GM23338 (cell line): ENCODE measurements around the gene PRPF31. TPM values are rescaled to one million over a fixed set of nuclear protein-coding genes. Genes with fewer than 3 reads are reported as not detected.

ENCODE experiments used
- ATAC-seq: fragments of 200-7000 bp; cut with Tn5 transposase; 3 replicates; pipeline ENCODE4 v1.9.1; 2020
- DNase-seq: peaks from one replicate; pipeline ENCODE4 v3.0.0-alpha.2; 2015; ENCODE audit warnings: low spot score
- H2AFZ ChIP-seq: fragments of 200-600 bp; sonication (generic); 2 replicates; pipeline ENCODE4 v1.8.0; 2016; ENCODE audit warnings: antibody characterized with exemption, mild to moderate bottlenecking, moderate library complexity
- H3F3A ChIP-seq: fragments of 200-600 bp; sonication (generic); replicated peaks from 2 replicates; pipeline ENCODE4 v1.8.0; 2017; ENCODE audit warnings: antibody characterized with exemption, mixed run types, low read depth
- H3K27ac ChIP-seq: fragments of 200-600 bp; sonication (generic); 2 replicates; pipeline ENCODE4 v1.6.1; 2016; ENCODE audit warnings: low read depth
- H3K27me3 ChIP-seq: fragments of 200-600 bp; sonication (generic); 2 replicates; pipeline ENCODE4 v1.8.0; 2016; ENCODE audit warnings: mild to moderate bottlenecking, mixed run types, moderate library complexity; ENCODE audit not compliant: insufficient read depth
- H3K36me3 ChIP-seq: fragments of 200-600 bp; sonication (generic); 2 replicates; pipeline ENCODE4 v1.8.0; 2016; ENCODE audit warnings: mild to moderate bottlenecking; ENCODE audit not compliant: insufficient read depth
- H3K4me1 ChIP-seq: fragments of 200-600 bp; sonication (generic); 2 replicates; pipeline ENCODE4 v1.8.0; 2016; ENCODE audit warnings: mild to moderate bottlenecking, moderate library complexity; ENCODE audit not compliant: insufficient read depth
- H3K4me2 ChIP-seq: fragments of 200-600 bp; sonication (generic); 2 replicates; pipeline ENCODE4 v1.7.1; 2017; ENCODE audit warnings: mixed run types
- H3K4me3 ChIP-seq: fragments of 200-600 bp; sonication (generic); 2 replicates; pipeline ENCODE4 v1.6.1; 2016; ENCODE audit warnings: mixed run types
- H3K79me2 ChIP-seq: fragments of 200-600 bp; sonication (generic); replicated peaks from 2 replicates; pipeline ENCODE4 v1.8.0; 2017; ENCODE audit warnings: mild to moderate bottlenecking; ENCODE audit not compliant: insufficient read depth
- H3K9me2 ChIP-seq: fragments of 200-600 bp; sonication (generic); 2 replicates; pipeline ENCODE4 v1.8.0; 2017; ENCODE audit not compliant: insufficient read depth
- H4K20me1 ChIP-seq: fragments of 200-600 bp; sonication (generic); replicated peaks from 2 replicates; pipeline ENCODE4 v1.8.0; 2017; ENCODE audit warnings: mild to moderate bottlenecking; ENCODE audit not compliant: insufficient read depth
- H3K27ac Mint-ChIP-seq: 2 replicates; pipeline ENCODE4 v1.8.0; 2020; ENCODE audit warnings: inconsistent platforms, mild to moderate bottlenecking, moderate library complexity, mixed read lengths
- H3K27me3 Mint-ChIP-seq: 3 replicates; pipeline ENCODE4 v1.8.0; 2022; ENCODE audit warnings: low read depth, mild to moderate bottlenecking, moderate library complexity, mixed read lengths, inconsistent platforms; ENCODE audit not compliant: insufficient read depth, poor library complexity
- H3K36me3 Mint-ChIP-seq: 3 replicates; pipeline ENCODE4 v1.8.0; 2021; ENCODE audit warnings: low read depth, mild to moderate bottlenecking, inconsistent platforms, moderate library complexity, mixed read lengths
- H3K4me1 Mint-ChIP-seq: 3 replicates; pipeline ENCODE4 v1.8.0; 2020; ENCODE audit warnings: mild to moderate bottlenecking, inconsistent platforms, mixed read lengths
- H3K4me3 Mint-ChIP-seq: 3 replicates; pipeline ENCODE4 v1.8.0; 2021; ENCODE audit warnings: moderate library complexity, mild to moderate bottlenecking, inconsistent platforms, mixed read lengths
- H3K9me3 Mint-ChIP-seq: 3 replicates; pipeline ENCODE4 v1.8.0; 2020; ENCODE audit warnings: moderate library complexity, mild to moderate bottlenecking, inconsistent platforms, mixed read lengths
- CREB1 ChIP-seq: fragments of 250-450 bp; sonication (Bioruptor Pico); IDR thresholded peaks from 2 replicates; pipeline ENCODE4 v1.5.0; 2020; ENCODE audit warnings: low read depth, mild to moderate bottlenecking, moderate library complexity
- CTCF ChIP-seq, 2 experiments: fragments of 200-600 bp in 1 of 2; sonication (generic) in 1 of 2; conservative IDR thresholded peaks; 2 replicates each; pipeline versions ENCODE4 v1.5.1 to v1.6.1; 2016 to 2017; ENCODE audit warnings: antibody characterized with exemption in 2 of 2, low read depth in 2 of 2, mild to moderate bottlenecking in 2 of 2, moderate library complexity in 1 of 2
- ETS1 ChIP-seq: IDR thresholded peaks from 2 replicates; pipeline ENCODE4 v1.6.1; 2016; ENCODE audit warnings: antibody characterized with exemption
- EZH2 ChIP-seq: fragments of 200-600 bp; sonication (generic); IDR thresholded peaks from one replicate; pipeline ENCODE4 v1.8.0; 2017; ENCODE audit warnings: antibody characterized with exemption, mild to moderate bottlenecking, low read depth; ENCODE audit not compliant: unreplicated experiment
- EZH2phosphoT487 ChIP-seq: fragments of 200-600 bp; sonication (generic); IDR thresholded peaks from one replicate; pipeline ENCODE4 v1.8.1; 2018; ENCODE audit warnings: antibody characterized with exemption; ENCODE audit not compliant: unreplicated experiment
- JUNB ChIP-seq: IDR thresholded peaks from one replicate; pipeline ENCODE4 v1.6.1; 2016; ENCODE audit warnings: antibody characterized with exemption; ENCODE audit not compliant: unreplicated experiment
- NANOG ChIP-seq: IDR thresholded peaks from 2 replicates; pipeline ENCODE4 v1.6.1; 2016; ENCODE audit warnings: antibody characterized with exemption, borderline replicate concordance
- POLR2AphosphoS5 ChIP-seq: IDR thresholded peaks from 2 replicates; pipeline ENCODE4 v1.6.1; 2016; ENCODE audit warnings: antibody characterized with exemption, low read depth
- REST ChIP-seq: IDR thresholded peaks from one replicate; pipeline ENCODE4 v1.6.1; 2018; ENCODE audit warnings: antibody characterized with exemption; ENCODE audit not compliant: unreplicated experiment
- STAT1 ChIP-seq: IDR thresholded peaks from one replicate; pipeline ENCODE4 v1.6.1; 2016; ENCODE audit warnings: antibody characterized with exemption; ENCODE audit not compliant: unreplicated experiment
- ZNF331 ChIP-seq: fragments of 250-450 bp; sonication (Bioruptor Pico); IDR thresholded peaks from 2 replicates; pipeline ENCODE4 v1.5.0; 2020; ENCODE audit warnings: low read depth, mild to moderate bottlenecking, moderate library complexity
- polyA plus RNA-seq: library from polyadenylated mRNA; unstranded; fragments of >200 nt; fragmentation: Nextera tagmentation; extraction: Ambion mirVana; gene quantifications from 2 replicates; pipeline ENCODE4 v1.2.1, GENCODE V29; 2016
- total RNA-seq: library from RNA; depleted of rRNA; stranded (reverse); fragments of >200 nt; shearing (Covaris generic); gene quantifications from 2 replicates; pipeline ENCODE4 v1.2.3, GENCODE V29; 2014

PRPF31 gene
- total and polyA plus RNA-seq, 2 experiments from 2014 or later: 83.3 to 94.2 TPM

- no peak for TF ChIP-seq EZH2
- no peak for TF ChIP-seq JUNB
- no peak for TF ChIP-seq REST
- TF ChIP-seq STAT1: no peak
- TF ChIP-seq ZNF331 (CRISPR knock-in tag): no peak
- TF ChIP-seq CTCF (conservative IDR thresholded peaks at IDR 0.05; ENCODE audit: low read depth in 2 of 2): no peak
- no peak for TF ChIP-seq EZH2phosphoT487
- TF ChIP-seq NANOG: no peak
These were observed 15.0 kb upstream of the PRPF31 start, which contains the start of gene OSCAR (continued) for GRCh38 chr19:54100561-54100960.

- Histone ChIP-seq H3K27ac (peak within 1 kb of the TSS; percentile 86), H4K20me1 (peaks cover 4% of the 10 kb centered on the region; the same call in 1 of the 2 replicates), H3K36me3 (no peaks in the 10 kb centered on the region; the same call in 1 of the 2 replicates), H3F3A (no peaks in the 10 kb centered on the region), H3K79me2 (peaks cover 22% of the 10 kb centered on the region), H3K27me3 (peaks cover 5% of the 10 kb centered on the region; the same call in 1 of the 2 replicates), H2AFZ (0 out of 2 replicates have a peak within 1 kb of the TSS, but pooled peaks have one; percentile 9), H3K4me1 (peaks cover 5% of the 10 kb centered on the region; the same call in 1 of the 2 replicates), H3K4me3 (peak within 1 kb of the TSS; percentile 73), H3K4me2 (peak within 1 kb of the TSS; percentile 99), H3K9me2 (no peaks in the 10 kb centered on the region)
- H3K9me3 Mint-ChIP-seq: no peaks in the 10 kb centered on the region; the same call in 1 of the 3 replicates
- H3K4me1 Mint-ChIP-seq: peaks cover 10% of the 10 kb centered on the region
- peak; percentile 99 for DNase-seq
- TF ChIP-seq ETS1 (peak; percentile 98), POLR2AphosphoS5 (peak; percentile 91), CREB1 (CRISPR knock-in tag) (peak; percentile 74), REST (no peak)
- H3K4me3 Mint-ChIP-seq: peak within 1 kb of the TSS; percentile 99
- H3K36me3 Mint-ChIP-seq: peaks cover 24% of the 10 kb centered on the region
- peak within 1 kb of the TSS; percentile 98 for H3K27ac Mint-ChIP-seq
- ATAC-seq: peak; percentile 95
- peaks cover 17% of the 10 kb centered on the region for H3K27me3 Mint-ChIP-seq
These were observed 13.0 kb upstream of the PRPF31 start, which contains the start of gene NDUFA3 for GRCh38 chr19:54102421-54103169. Gene NDUFA3 (plus strand): TSS chr19:54102855. CDS start chr19:54102879, 24 bp downstream.
